Urinary bladder (tissue), 4 donors: ENCODE data around the gene SAMD8. TPM values are rescaled to one million over a fixed set of nuclear protein-coding genes. Genes with fewer than 3 reads are reported as not detected.

ENCODE experiments used
- DNase-seq: peaks from one replicate; pipeline ENCODE4 v3.0.0-alpha.2; 2015; ENCODE audit errors: extremely low spot score
- H3K27ac ChIP-seq: one replicate; pipeline ENCODE4 v1.5.1; 2013; ENCODE audit warnings: low read depth, mild to moderate bottlenecking, moderate library complexity
- H3K36me3 ChIP-seq: one replicate; pipeline ENCODE4 v1.6.1; 2013; ENCODE audit warnings: mild to moderate bottlenecking, moderate library complexity; ENCODE audit not compliant: insufficient read depth
- H3K4me1 ChIP-seq: one replicate; pipeline ENCODE4 v1.6.1; 2013; ENCODE audit warnings: mild to moderate bottlenecking, moderate library complexity; ENCODE audit not compliant: insufficient read depth
- H3K4me3 ChIP-seq: one replicate; pipeline ENCODE4 v1.5.1; 2013; ENCODE audit warnings: low read depth, low read length
- WGBS: extraction: QIAGEN DNeasy Blood & Tissue Kit; methylation state at CpG from one replicate; pipeline ENCODE4 v1.1.7; 2013; 5-methylcytosine and 5-hydroxymethylcytosine counted together
- polyA plus RNA-seq: library from polyadenylated mRNA; stranded (reverse); fragments of 200-250 nt; gene quantifications from one replicate; pipeline ENCODE4 v1.2.3, GENCODE V29; 2013
- total RNA-seq: library from RNA; depleted of rRNA; stranded (reverse); fragments of >200 nt; gene quantifications from one replicate; pipeline ENCODE4 v1.2.3, GENCODE V29; 2014
- donor health status: healthy with polysubstance abuse.
- donor health status: healthy.

SAMD8 gene
- total RNA-seq, result 42.2 TPM
- 12.0 TPM for polyA plus RNA-seq

DNA sequence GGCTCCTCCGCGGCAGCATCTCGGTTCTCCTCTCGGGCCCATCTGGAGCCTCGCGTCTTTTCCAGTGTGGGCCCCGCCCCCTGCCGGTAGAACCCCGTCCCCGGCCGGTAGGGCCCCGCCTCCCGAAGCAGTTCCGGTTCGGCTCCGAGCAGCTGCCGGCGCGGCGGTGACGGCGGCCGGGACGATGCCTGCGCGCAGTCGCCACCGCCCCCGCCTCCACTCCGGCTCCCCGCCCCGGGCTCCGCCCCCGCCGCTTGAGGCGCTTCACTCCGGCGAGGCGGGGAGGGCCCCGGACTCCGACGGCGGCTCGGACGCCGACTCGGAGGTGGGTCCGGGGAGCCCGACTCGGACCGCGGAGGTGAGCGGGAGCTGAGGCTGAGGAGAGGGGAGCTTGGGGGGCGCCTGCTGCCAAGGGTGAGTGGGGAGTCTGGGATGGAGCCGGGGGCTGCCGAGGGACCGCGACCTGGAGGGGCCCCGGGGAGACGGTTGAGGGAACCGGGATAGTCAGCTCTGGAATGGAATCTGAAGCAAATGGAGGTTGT lies at the start of gene SAMD8:
Gene SAMD8, plus strand, starts transcription at position 292 of the 542 bp plus-strand sequence. CDS start 38,873 bp downstream, outside the sequence.
- Histone ChIP-seq H3K27ac (peak within 1 kb of the TSS; percentile 97), H3K36me3 (no peaks in the 10 kb centered on the region), H3K4me3 (peak within 1 kb of the TSS; percentile 76), H3K4me1 (no peaks in the 10 kb centered on the region)
- 1% methylated on average over 61 of the region's 61 CpGs for WGBS
- DNase-seq, result peak; percentile 85

DNA sequence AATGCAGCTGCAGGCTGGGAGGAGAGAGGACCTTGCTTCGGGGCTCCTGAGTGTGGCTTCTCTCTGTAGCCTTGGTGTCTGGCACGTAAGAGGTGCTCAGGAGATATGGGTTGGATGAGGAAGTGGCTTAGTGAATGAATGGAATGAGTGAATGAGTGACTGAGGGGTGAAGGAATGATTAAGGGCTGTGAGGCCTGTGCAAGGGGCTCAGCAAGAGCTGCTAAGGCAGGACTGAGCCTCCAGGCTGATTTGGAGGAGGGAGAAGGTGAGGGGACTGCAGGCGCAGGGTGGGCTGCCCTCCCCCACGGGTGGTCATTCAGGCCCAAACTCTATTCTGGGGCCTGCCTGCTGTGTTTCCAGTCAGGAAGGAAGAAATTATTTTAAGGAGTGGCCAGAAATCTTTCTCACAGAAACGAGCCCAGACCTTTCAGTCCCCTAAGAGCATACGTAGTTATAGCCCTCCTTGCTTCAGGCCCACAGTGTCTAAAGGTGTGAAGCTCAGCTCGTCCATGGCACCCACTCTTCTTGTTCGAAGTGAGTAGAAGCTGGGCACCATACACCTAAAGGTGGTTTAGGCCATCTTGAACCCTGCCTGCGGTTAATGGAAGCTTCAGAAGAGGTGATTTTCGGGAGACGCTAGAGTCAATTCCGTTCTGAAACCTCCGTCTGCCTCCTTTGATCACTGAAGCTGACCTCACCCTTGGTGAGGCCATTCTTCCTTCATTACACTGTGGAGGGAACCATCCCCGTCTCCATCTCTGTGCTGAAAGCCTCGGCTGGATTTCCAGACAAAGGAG lies 49.5 kb upstream of the SAMD8 start:
- H3K4me3 ChIP-seq, result no peak overlapping the region
- no peak overlapping the region for H3K27ac ChIP-seq
- no peaks in the 10 kb centered on the region for H3K36me3 ChIP-seq
- H3K4me1 ChIP-seq, result no peaks in the 10 kb centered on the region
- WGBS, result 85% methylated on average over 15 of the region's 15 CpGs
- DNase-seq, result no peak

GRCh38 chr10:75062506-75063299 lies 48.8 kb upstream of the SAMD8 start:
- no peak overlapping the region for H3K4me3 ChIP-seq
- 67% methylated on average over 10 of the region's 10 CpGs for WGBS
- H3K27ac ChIP-seq, result no peak overlapping the region
- H3K36me3 ChIP-seq, result no peaks in the 10 kb centered on the region
- DNase-seq, result no peak
- no peaks in the 10 kb centered on the region for H3K4me1 ChIP-seq

DNA sequence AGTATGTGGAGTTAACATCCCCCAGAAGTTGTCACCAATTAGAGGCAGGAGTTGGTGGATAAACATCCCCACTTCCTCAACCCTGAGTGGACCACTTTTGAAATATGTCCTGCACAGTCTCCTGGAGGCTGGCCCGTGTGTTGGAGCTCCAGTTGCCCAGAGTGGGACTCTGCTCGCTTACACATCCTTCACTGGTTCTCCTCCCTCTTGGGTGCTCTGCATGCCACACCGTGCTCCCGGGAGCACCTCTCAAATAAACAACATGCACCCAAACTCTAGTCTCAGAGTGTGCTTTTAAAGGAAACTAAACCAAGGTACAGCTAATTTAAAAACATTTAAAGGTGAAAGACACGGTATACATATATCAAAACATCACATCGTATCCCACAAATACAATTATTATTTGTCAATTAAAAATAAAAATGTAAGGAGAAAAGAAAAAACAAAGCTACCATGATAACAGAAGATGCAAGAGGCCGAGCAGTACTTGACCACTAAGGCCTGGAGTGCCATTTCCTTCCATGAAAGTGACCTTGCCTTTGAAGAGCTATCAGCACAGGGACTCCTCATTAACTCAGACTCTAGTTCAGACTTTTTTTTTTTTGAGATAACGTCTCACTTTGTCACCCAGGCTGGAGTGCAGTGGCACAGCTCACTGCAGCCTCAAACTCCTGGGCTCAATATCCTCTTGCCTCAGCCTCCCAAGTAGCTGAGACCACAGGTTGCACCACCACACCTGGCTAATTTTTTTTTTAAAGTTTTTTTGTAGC lies 47.8 kb upstream of the SAMD8 start:
- Histone ChIP-seq H3K36me3 (no peaks in the 10 kb centered on the region), H3K4me1 (no peaks in the 10 kb centered on the region), H3K4me3 (no peak overlapping the region), H3K27ac (no peak overlapping the region)
- no peak for DNase-seq
- 95% methylated on average over 8 of the region's 8 CpGs for WGBS

DNA sequence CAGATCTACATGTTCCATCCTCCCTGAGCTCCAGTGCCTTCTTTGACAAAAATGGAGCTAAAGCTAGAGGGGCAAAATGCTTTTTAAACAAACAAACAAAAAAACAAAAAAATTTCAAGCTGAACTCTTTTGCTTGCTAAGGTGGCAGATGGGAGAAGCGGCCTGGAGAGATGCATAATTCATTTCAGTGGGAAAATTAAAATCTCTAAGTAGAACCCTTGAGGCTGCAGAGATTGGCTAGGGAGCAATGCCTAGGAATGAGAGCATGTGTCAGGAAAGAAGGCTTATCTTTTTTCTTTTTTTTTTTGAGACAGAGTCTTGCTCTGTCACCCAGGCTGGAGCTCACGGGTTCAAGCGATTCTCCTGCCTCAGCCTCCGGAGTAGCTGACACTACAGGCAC lies 46.4 kb upstream of the SAMD8 start:
- H3K4me3 ChIP-seq, result no peak overlapping the region
- 79% methylated on average over 4 of the region's 4 CpGs for WGBS
- no peak overlapping the region for H3K27ac ChIP-seq
- no peaks in the 10 kb centered on the region for H3K36me3 ChIP-seq
- no peaks in the 10 kb centered on the region for H3K4me1 ChIP-seq
- no peak for DNase-seq

DNA sequence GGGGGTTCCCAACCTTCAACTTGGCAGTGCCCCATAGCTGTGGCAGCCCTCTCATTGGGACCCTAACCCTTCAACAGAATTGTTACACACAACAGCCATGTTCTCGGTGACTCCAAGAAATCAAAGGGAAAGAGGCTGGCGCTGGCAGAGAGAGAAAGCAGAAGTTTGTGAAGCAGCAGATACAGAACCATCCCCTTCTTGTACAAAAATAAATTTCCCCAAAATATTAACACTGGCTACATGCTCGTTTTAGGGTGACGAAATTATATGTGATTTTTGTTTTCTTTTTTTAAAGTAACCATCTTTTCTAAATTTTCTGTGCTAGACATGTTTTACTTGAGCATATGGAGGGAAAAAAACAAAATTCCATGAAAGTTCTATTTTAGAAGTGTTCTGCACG lies 45.2 kb upstream of the SAMD8 start:
- no peak overlapping the region for H3K4me3 ChIP-seq
- H3K4me1 ChIP-seq, result no peaks in the 10 kb centered on the region
- H3K36me3 ChIP-seq, result no peaks in the 10 kb centered on the region
- H3K27ac ChIP-seq, result no peak overlapping the region
- no peak for DNase-seq
- 90% methylated on average over 5 of the region's 5 CpGs for WGBS

GRCh38 chr10:75067272-75067671 lies 44.2 kb upstream of the SAMD8 start:
- no peak for DNase-seq
- WGBS, result 87% methylated on average over 7 of the region's 7 CpGs
- H3K27ac ChIP-seq, result no peak overlapping the region
- H3K36me3 ChIP-seq, result no peaks in the 10 kb centered on the region
- H3K4me3 ChIP-seq, result no peak overlapping the region
- no peaks in the 10 kb centered on the region for H3K4me1 ChIP-seq

DNA sequence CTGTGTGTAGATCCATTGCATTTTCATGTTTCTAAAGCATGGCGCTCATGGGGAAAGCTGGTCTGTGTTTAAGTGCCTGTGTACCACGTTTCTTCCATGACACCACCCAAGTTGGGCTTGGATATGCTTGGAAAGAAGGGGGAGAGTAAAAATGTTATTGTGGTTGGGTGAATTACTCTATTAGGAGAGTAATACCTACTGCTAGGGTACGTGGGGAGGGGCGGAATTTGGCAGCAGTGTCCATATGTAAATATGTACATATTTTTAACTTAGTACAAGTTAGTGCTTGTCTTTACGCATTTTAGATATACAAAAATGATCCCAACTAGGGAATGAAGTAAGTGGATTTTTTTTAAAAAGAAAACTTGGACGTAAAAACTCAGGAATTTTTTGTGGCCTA lies 42.9 kb upstream of the SAMD8 start:
- DNase-seq, result no peak
- Histone ChIP-seq H3K36me3 (no peaks in the 10 kb centered on the region), H3K4me1 (no peaks in the 10 kb centered on the region), H3K4me3 (no peak overlapping the region), H3K27ac (no peak overlapping the region)
- 54% methylated on average over 6 of the region's 6 CpGs for WGBS

DNA sequence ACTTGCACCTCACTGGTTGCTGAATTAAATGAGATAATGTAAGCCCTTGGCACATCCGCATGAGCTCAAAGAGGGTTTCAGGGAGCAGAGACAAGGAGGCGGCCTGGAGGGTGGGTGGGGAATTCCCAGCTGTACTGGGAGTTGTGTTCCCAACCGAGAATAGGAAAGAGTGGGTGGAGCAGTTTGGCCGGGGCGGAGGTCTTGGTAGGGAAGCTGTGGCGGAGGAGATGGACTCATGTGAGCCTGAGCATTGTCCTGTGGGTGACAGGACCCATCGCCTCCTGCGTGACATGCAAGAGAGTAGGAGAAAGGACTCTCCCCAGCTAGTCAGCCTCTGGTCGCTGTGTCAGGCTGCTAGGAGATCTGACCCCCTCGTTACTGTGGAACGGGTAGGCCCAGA lies 41.0 kb upstream of the SAMD8 start:
- Histone ChIP-seq H3K4me1 (no peaks in the 10 kb centered on the region), H3K4me3 (no peak overlapping the region), H3K36me3 (no peaks in the 10 kb centered on the region), H3K27ac (no peak overlapping the region)
- 84% methylated on average over 11 of the region's 11 CpGs for WGBS
- no peak for DNase-seq

DNA sequence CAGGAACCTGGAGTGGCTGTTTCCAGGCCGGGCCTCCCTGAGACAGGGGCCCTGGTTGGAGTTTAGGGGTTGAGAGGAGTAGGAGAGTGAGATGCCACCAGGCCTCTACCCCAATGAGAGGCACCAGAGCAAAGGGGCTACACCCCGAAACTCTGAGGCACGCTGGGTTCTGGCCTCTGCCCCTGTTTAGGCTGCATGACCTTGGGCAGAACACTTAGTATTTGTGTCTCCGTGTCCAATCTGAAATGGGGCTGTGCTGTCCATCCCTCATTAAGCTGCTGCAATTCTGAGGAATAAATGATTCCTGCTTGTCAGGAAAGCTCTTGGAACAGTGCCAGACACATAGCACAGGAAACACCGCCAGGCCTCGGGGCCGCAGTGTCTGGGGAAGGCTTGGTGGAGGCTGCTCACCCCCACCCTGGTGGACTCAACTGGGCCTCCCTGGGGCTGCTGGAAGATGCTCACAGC lies 40.5 kb upstream of the SAMD8 start:
- Histone ChIP-seq H3K4me1 (no peaks in the 10 kb centered on the region), H3K36me3 (no peaks in the 10 kb centered on the region), H3K27ac (no peak overlapping the region), H3K4me3 (no peak overlapping the region)
- 67% methylated on average over 7 of the region's 7 CpGs for WGBS
- no peak for DNase-seq

GRCh38 chr10:75071756-75072155 lies 39.7 kb upstream of the SAMD8 start:
- no peak for DNase-seq
- Histone ChIP-seq H3K4me1 (no peaks in the 10 kb centered on the region), H3K36me3 (no peaks in the 10 kb centered on the region), H3K27ac (no peak overlapping the region), H3K4me3 (no peak overlapping the region)
- WGBS, result 89% methylated on average over 14 of the region's 14 CpGs

GRCh38 chr10:75072727-75073126 lies 38.7 kb upstream of the SAMD8 start:
- 83% methylated on average over 14 of the region's 14 CpGs for WGBS
- Histone ChIP-seq H3K36me3 (no peaks in the 10 kb centered on the region), H3K4me3 (no peak overlapping the region), H3K27ac (no peak overlapping the region), H3K4me1 (no peaks in the 10 kb centered on the region)
- DNase-seq, result no peak

DNA sequence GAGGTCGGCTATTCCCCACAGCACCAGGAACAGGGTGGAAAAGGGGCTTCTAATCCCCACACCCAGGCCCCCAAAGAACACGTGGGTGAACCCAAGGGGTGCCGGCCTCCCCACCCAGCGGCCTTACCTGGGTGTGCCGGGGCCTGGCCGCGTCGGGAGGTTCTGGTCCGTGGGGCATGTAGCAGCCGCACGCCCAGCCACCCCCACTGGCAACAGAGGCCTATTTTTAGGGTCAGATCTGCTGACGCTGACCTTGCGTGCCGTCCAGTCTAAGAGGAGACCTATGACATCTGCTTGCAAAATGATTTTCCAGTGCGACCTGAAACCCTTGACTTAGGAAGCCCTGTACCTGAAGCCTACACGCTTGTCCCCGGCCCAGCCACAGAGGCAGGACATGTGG lies 38.0 kb upstream of the SAMD8 start:
- no peak for DNase-seq
- 99% methylated on average over 17 of the region's 17 CpGs for WGBS
- Histone ChIP-seq H3K4me1 (no peaks in the 10 kb centered on the region), H3K27ac (no peak overlapping the region), H3K36me3 (no peaks in the 10 kb centered on the region), H3K4me3 (no peak overlapping the region)
